HL-60 (cell line): ENCODE results near the gene PRPS2.

Experiments
- DNase-seq, 2 experiments: peaks; one replicate each; pipeline ENCODE4 v3.0.0-alpha.2; 2010 to 2020; ENCODE audit warnings: low read depth in 1 of 2, low spot score in 1 of 2
- H3K27ac ChIP-seq: fragments of 250-450 bp; sonication (Bioruptor Pico); replicated peaks from 2 replicates; pipeline ENCODE4 v1.5.1; 2020; ENCODE audit warnings: mild to moderate bottlenecking, moderate library complexity
- H3K27me3 ChIP-seq: fragments of 250-450 bp; sonication (Bioruptor Pico); 2 replicates; pipeline ENCODE4 v1.5.1; 2021; ENCODE audit warnings: mild to moderate bottlenecking, moderate library complexity; ENCODE audit not compliant: insufficient read depth, poor library complexity, severe bottlenecking
- H3K4me3 ChIP-seq: replicated peaks from 2 replicates; pipeline ENCODE4 v1.5.1; 2011; ENCODE audit warnings: mild to moderate bottlenecking, control low read depth, low read length; ENCODE audit not compliant: insufficient read depth
- CTCF ChIP-seq: IDR thresholded peaks from one replicate; pipeline ENCODE4 v1.5.1; 2011; ENCODE audit warnings: low read length, control low read depth, inconsistent platforms; ENCODE audit not compliant: insufficient read depth
- GABPA ChIP-seq: IDR thresholded peaks from 2 replicates; pipeline ENCODE4 v1.6.1; 2012; ENCODE audit warnings: low read depth
- POLR2AphosphoS5 ChIP-seq: IDR thresholded peaks from 2 replicates; pipeline ENCODE4 v1.6.1; 2012; ENCODE audit warnings: low read depth
- REST ChIP-seq: IDR thresholded peaks from 2 replicates; pipeline ENCODE4 v1.6.1; 2012; ENCODE audit warnings: low read depth; ENCODE audit not compliant: insufficient replicate concordance
- SPI1 ChIP-seq: IDR thresholded peaks from 2 replicates; pipeline ENCODE4 v1.6.1; 2012; ENCODE audit warnings: low read depth, mild to moderate bottlenecking, borderline replicate concordance

PRPS2 gene

GRCh38 chrX:12794654-12795053, 3.4 kb downstream of the PRPS2 start:
- H3K4me3 ChIP-seq, result no peak overlapping the region
- H3K27ac ChIP-seq, result no peak overlapping the region
- DNase-seq, result no peak
- TF ChIP-seq CTCF (no peak), POLR2AphosphoS5 (no peak)
- no peaks in the 10 kb centered on the region for H3K27me3 ChIP-seq

GRCh38 chrX:12798601-12799000, 7.4 kb downstream of the PRPS2 start:
- Histone ChIP-seq H3K27ac (no peak overlapping the region), H3K4me3 (no peak overlapping the region), H3K27me3 (no peaks in the 10 kb centered on the region)
- TF ChIP-seq POLR2AphosphoS5 (no peak), REST (no peak), GABPA (no peak), SPI1 (no peak), CTCF (no peak)
- no peak for DNase-seq

DNA sequence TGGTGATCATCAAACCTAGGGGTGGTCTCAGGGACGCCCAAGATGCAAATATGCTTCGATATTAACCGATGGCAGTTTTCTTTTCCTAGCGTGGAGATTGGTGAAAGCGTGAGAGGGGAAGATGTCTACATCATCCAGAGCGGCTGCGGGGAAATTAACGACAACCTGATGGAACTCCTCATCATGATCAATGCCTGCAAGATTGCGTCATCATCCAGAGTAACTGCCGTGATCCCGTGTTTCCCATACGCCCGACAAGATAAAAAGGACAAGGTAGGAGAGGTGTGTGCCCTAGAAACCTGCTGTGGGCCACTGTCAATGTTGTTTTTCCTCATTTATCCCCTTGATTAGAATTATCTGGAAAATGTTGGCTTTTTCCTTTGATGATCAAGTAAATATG, 7.9 kb downstream of the PRPS2 start:
- H3K27me3 ChIP-seq, result no peaks in the 10 kb centered on the region
- no peak overlapping the region for H3K4me3 ChIP-seq
- TF ChIP-seq SPI1 (no peak), GABPA (no peak), CTCF (no peak), REST (no peak), POLR2AphosphoS5 (no peak)
- no peak overlapping the region for H3K27ac ChIP-seq
- DNase-seq, result no peak

- Histone ChIP-seq H3K4me3 (no peak overlapping the region), H3K27ac (peak overlapping the region; percentile 43), H3K27me3 (no peaks in the 10 kb centered on the region)
- peak in 1 of 2 experiments; percentile 42 for DNase-seq
- TF ChIP-seq GABPA (no peak), REST (no peak), POLR2AphosphoS5 (no peak), CTCF (no peak), SPI1 (no peak)
Measured at GRCh38 chrX:12802741-12803140, 11.5 kb downstream of the PRPS2 start.
